H1 (cell line): ENCODE results near the gene HSDL2. TPM values are rescaled to one million over a fixed set of nuclear protein-coding genes. Genes with fewer than 3 reads are reported as not detected.

Experiments used
- CTCF ChIA-PET: fragments of 300-600 bp; sonication (Branson Sonifier 250); formaldehyde crosslinking; loops from one replicate; lab custom pipeline; 2021; ENCODE audit not compliant: partially characterized antibody; lab: Charles Lee
- POLR2A ChIA-PET: fragments of 300-600 bp; sonication (Branson Sonifier 250); formaldehyde crosslinking; loops from one replicate; lab custom pipeline; 2021; ENCODE audit warnings: inconsistent platforms; ENCODE audit not compliant: partially characterized antibody; lab: Charles Lee
- DNase-seq, 2 experiments: peaks; one replicate each; pipeline versions ENCODE4 v3.0.0 to v3.0.0-alpha.2; 2010 to 2022; ENCODE audit warnings: low spot score in 2 of 2, low read depth in 1 of 2, mixed read lengths in 1 of 2
- FAIRE-seq: peaks from 2 replicates; lab custom pipeline; 2011; peaks lifted over from hg19 to GRCh38; lab: Jason Lieb, UNC
- H2AFZ ChIP-seq: 2 replicates; pipeline ENCODE4 v1.8.1; 2012; ENCODE audit warnings: low read length, inconsistent platforms
- H2AK5ac ChIP-seq: 2 replicates; pipeline ENCODE4 v1.6.1; 2013; ENCODE audit warnings: low read depth, low read length
- H2BK120ac ChIP-seq: replicated peaks from 2 replicates; pipeline ENCODE3; 2013; ENCODE audit warnings: low read depth, low read length, inconsistent platforms
- H2BK12ac ChIP-seq: 2 replicates; pipeline ENCODE4 v1.6.1; 2013; ENCODE audit warnings: low read depth, low read length
- H2BK15ac ChIP-seq: 2 replicates; pipeline ENCODE4 v1.6.1; 2013; ENCODE audit warnings: low read length
- H2BK20ac ChIP-seq: 2 replicates; pipeline ENCODE4 v1.6.1; 2013; ENCODE audit warnings: low read length
- H2BK5ac ChIP-seq: 2 replicates; pipeline ENCODE4 v1.6.1; 2013; ENCODE audit warnings: low read depth, low read length
- H3K14ac ChIP-seq: 2 replicates; pipeline ENCODE4 v1.6.1; 2013; ENCODE audit warnings: inconsistent platforms; ENCODE audit not compliant: insufficient read length
- H3K18ac ChIP-seq: 2 replicates; pipeline ENCODE4 v1.6.1; 2013; ENCODE audit warnings: low read length; ENCODE audit errors: extremely low read depth
- H3K23ac ChIP-seq: 2 replicates; pipeline ENCODE4 v1.6.1; 2013; ENCODE audit warnings: inconsistent platforms; ENCODE audit not compliant: insufficient read length
- H3K23me2 ChIP-seq: 2 replicates; pipeline ENCODE4 v1.6.1; 2013; ENCODE audit warnings: low read depth, low read length
- H3K27ac ChIP-seq: 2 replicates; pipeline ENCODE4 v1.6.1; 2011; ENCODE audit warnings: low read depth, low read length, inconsistent platforms
- H3K27me3 ChIP-seq, 4 experiments: replicated peaks in 1 of 4; 1 replicate in 1 of 4; 2 replicates in 3 of 4; pipeline versions ENCODE4 v1.6.1 to v1.8.1; 2011 to 2013; ENCODE audit warnings: low read length in 3 of 4, mild to moderate bottlenecking in 3 of 4, inconsistent platforms in 2 of 4, mixed read lengths in 2 of 4, moderate library complexity in 1 of 4; ENCODE audit not compliant: control insufficient read depth in 3 of 4, insufficient read depth in 3 of 4; ENCODE audit errors: extremely low read depth in 1 of 4
- H3K36me3 ChIP-seq, 4 experiments: 2 replicates each; pipeline versions ENCODE4 v1.6.1 to v1.8.1; 2011 to 2013; ENCODE audit warnings: mild to moderate bottlenecking in 4 of 4, low read length in 3 of 4, moderate library complexity in 2 of 4, control low read depth in 1 of 4, inconsistent platforms in 1 of 4; ENCODE audit not compliant: insufficient read depth in 4 of 4, control insufficient read depth in 2 of 4
- H3K4ac ChIP-seq: replicated peaks from 2 replicates; pipeline ENCODE3; 2013; ENCODE audit warnings: low read length, low read depth, mixed read lengths, inconsistent platforms; ENCODE audit not compliant: insufficient read length
- H3K4me1 ChIP-seq, 4 experiments: replicated peaks in 1 of 4; 1 replicate in 1 of 4; 2 replicates in 3 of 4; pipeline versions ENCODE4 v1.6.1 to v1.8.1; 2011 to 2013; ENCODE audit warnings: low read length in 3 of 4, inconsistent platforms in 2 of 4, mixed read lengths in 1 of 4; ENCODE audit not compliant: insufficient read depth in 4 of 4, control insufficient read depth in 3 of 4
- H3K4me2 ChIP-seq, 2 experiments: 2 replicates each; pipeline versions ENCODE4 v1.6.1 to v1.8.1; 2011 to 2013; ENCODE audit warnings: low read depth in 2 of 2, low read length in 2 of 2, control low read depth in 1 of 2, inconsistent platforms in 1 of 2, mild to moderate bottlenecking in 1 of 2; ENCODE audit not compliant: insufficient read depth in 1 of 2
- H3K4me3 ChIP-seq, 4 experiments: fragments of 200-600, 300-600 bp in 1 of 4; sonication (generic), shearing (Covaris generic), sonication (Bioruptor Twin) in 1 of 4; 2 replicates each; pipeline versions ENCODE4 v1.5.1 to v1.8.1; 2011 to 2016; ENCODE audit warnings: low read length in 4 of 4, low read depth in 3 of 4, control low read depth in 2 of 4, inconsistent platforms in 2 of 4, mild to moderate bottlenecking in 2 of 4, mixed read lengths in 1 of 4, moderate library complexity in 1 of 4; ENCODE audit not compliant: insufficient read depth in 2 of 4; ENCODE audit errors: extremely low read depth in 1 of 4
- H3K56ac ChIP-seq: replicated peaks from 2 replicates; pipeline ENCODE3; 2013; ENCODE audit warnings: low read depth, mild to moderate bottlenecking, mixed read lengths, low read length, inconsistent platforms; ENCODE audit not compliant: insufficient read length
- H3K79me1 ChIP-seq: 2 replicates; pipeline ENCODE4 v1.6.1; 2013; ENCODE audit warnings: low read depth, low read length, control low read depth
- H3K79me2 ChIP-seq, 2 experiments: 2 replicates each; pipeline versions ENCODE4 v1.6.1 to v1.8.1; 2012 to 2013; ENCODE audit warnings: low read length in 2 of 2, mild to moderate bottlenecking in 2 of 2, inconsistent platforms in 1 of 2; ENCODE audit not compliant: insufficient read depth in 2 of 2, control insufficient read depth in 1 of 2
- H3K9ac ChIP-seq, 4 experiments: replicated peaks in 1 of 4; 1 replicate in 1 of 4; 2 replicates in 3 of 4; pipeline versions ENCODE4 v1.6.1 to v1.8.1; 2011 to 2013; ENCODE audit warnings: low read depth in 3 of 4, low read length in 3 of 4, control low read depth in 2 of 4, mild to moderate bottlenecking in 2 of 4, moderate library complexity in 2 of 4, inconsistent platforms in 1 of 4; ENCODE audit errors: extremely low read depth in 1 of 4
- H3K9me3 ChIP-seq, 2 experiments: 2 replicates each; pipeline versions ENCODE4 v1.6.1 to v1.8.1; 2012 to 2013; ENCODE audit warnings: mild to moderate bottlenecking in 2 of 2, moderate library complexity in 2 of 2, control low read depth in 1 of 2, inconsistent platforms in 1 of 2, low read depth in 1 of 2, low read length in 1 of 2, mixed read lengths in 1 of 2; ENCODE audit not compliant: insufficient read depth in 2 of 2
- H4K20me1 ChIP-seq, 2 experiments: replicated peaks in 1 of 2; 2 replicates each; pipeline versions ENCODE3 to v1.8.1; 2011 to 2013; ENCODE audit warnings: inconsistent platforms in 2 of 2, low read length in 2 of 2, mild to moderate bottlenecking in 1 of 2; ENCODE audit not compliant: insufficient read depth in 2 of 2, control insufficient read depth in 1 of 2
- H4K5ac ChIP-seq: 2 replicates; pipeline ENCODE4 v1.6.1; 2013; ENCODE audit warnings: low read length, low read depth, mixed read lengths, inconsistent platforms; ENCODE audit not compliant: insufficient read length
- H4K8ac ChIP-seq: 2 replicates; pipeline ENCODE4 v1.8.0; 2013; ENCODE audit warnings: mild to moderate bottlenecking, moderate library complexity, low read length, inconsistent platforms; ENCODE audit not compliant: insufficient read depth; ENCODE audit errors: extremely low read depth
- H4K91ac ChIP-seq: replicated peaks from 2 replicates; pipeline ENCODE3; 2013; ENCODE audit warnings: low read length, mixed read lengths, inconsistent platforms; ENCODE audit not compliant: insufficient read length
- BACH1 ChIP-seq: IDR thresholded peaks from 2 replicates; pipeline ENCODE4 v1.6.1; 2012; ENCODE audit warnings: low read length, improper control_type of control experiment
- BCL11A ChIP-seq, 2 experiments: IDR thresholded peaks; one replicate each; pipeline ENCODE4 v1.6.1; 2011; ENCODE audit warnings: low read depth in 2 of 2, low read length in 2 of 2, mild to moderate bottlenecking in 2 of 2
- BRCA1 ChIP-seq: IDR thresholded peaks from 2 replicates; pipeline ENCODE4 v1.6.1; 2012; ENCODE audit warnings: low read depth, low read length, improper control_type of control experiment
- CREB1 ChIP-seq: IDR thresholded peaks from 2 replicates; pipeline ENCODE4 v1.6.1; 2012; ENCODE audit warnings: inconsistent platforms
- GABPA ChIP-seq: IDR thresholded peaks from 2 replicates; pipeline ENCODE4 v1.6.1; 2011; ENCODE audit warnings: mild to moderate bottlenecking, low read length, moderate library complexity, borderline replicate concordance; ENCODE audit not compliant: insufficient read depth
- GTF2F1 ChIP-seq: IDR thresholded peaks from 2 replicates; pipeline ENCODE4 v1.6.1; 2012; ENCODE audit warnings: low read depth, low read length, improper control_type of control experiment, borderline replicate concordance
- HDAC2 ChIP-seq, 2 experiments: fragments of 300-600 bp in 1 of 2; sonication (generic) in 1 of 2; IDR thresholded peaks; 2 replicates each; pipeline ENCODE4 v1.6.1; 2011 to 2012; ENCODE audit warnings: low read depth in 2 of 2, low read length in 2 of 2, mild to moderate bottlenecking in 2 of 2, moderate library complexity in 2 of 2, borderline replicate concordance in 1 of 2, inconsistent platforms in 1 of 2
- KDM5A ChIP-seq: fragments of 200-600 bp; IDR thresholded peaks from 2 replicates; pipeline ENCODE4 v1.7.1; 2012; ENCODE audit warnings: mild to moderate bottlenecking, low read length, inconsistent platforms, mixed read lengths
- POLR2A ChIP-seq, 2 experiments: IDR thresholded peaks; 1 replicate in 1 of 2; 2 replicates in 1 of 2; pipeline ENCODE4 v1.6.1; 2011; ENCODE audit warnings: low read depth in 2 of 2, low read length in 2 of 2, mild to moderate bottlenecking in 2 of 2; ENCODE audit errors: control extremely low read depth in 1 of 2
- SIN3A ChIP-seq, 2 experiments: IDR thresholded peaks in 1 of 2; conservative IDR thresholded peaks in 1 of 2; 2 replicates each; pipeline ENCODE4 v1.6.1; 2011 to 2012; ENCODE audit warnings: low read length in 2 of 2, improper control_type of control experiment in 1 of 2, low read depth in 1 of 2, mild to moderate bottlenecking in 1 of 2
- SP1 ChIP-seq: IDR thresholded peaks from 2 replicates; pipeline ENCODE4 v1.6.1; 2011; ENCODE audit warnings: low read depth, low read length
- TAF1 ChIP-seq: IDR thresholded peaks from 2 replicates; pipeline ENCODE4 v1.6.1; 2011; ENCODE audit warnings: mild to moderate bottlenecking, low read depth, low read length
- TEAD4 ChIP-seq: IDR thresholded peaks from 2 replicates; pipeline ENCODE4 v1.6.1; 2012; ENCODE audit warnings: low read depth, low read length, inconsistent platforms, mixed read lengths
- WGBS, 2 experiments: shearing (Covaris generic) in 1 of 2; methylation state at CpG; one replicate each; pipeline versions ENCODE4 v1.1.6 to v1.1.7; 2013 to 2015; ENCODE audit warnings: low lambda C conversion rate in 2 of 2, mixed read lengths in 2 of 2, inconsistent platforms in 1 of 2, low coverage in 1 of 2, missing lambda C conversion rate in 1 of 2; ENCODE audit not compliant: insufficient replicate concordance in 2 of 2, insufficient coverage in 1 of 2, insufficient read length in 1 of 2; ENCODE audit errors: extremely low coverage in 1 of 2, missing lambda C conversion rate in 1 of 2; 5-methylcytosine and 5-hydroxymethylcytosine counted together
- polyA plus RNA-seq, 7 experiments: library from polyadenylated mRNA; depleted of rRNA in 3 of 7; stranded (reverse) in 5 of 7; unstranded in 2 of 7; fragments of >200 nt in 5 of 7; fragments of 200-250 nt in 2 of 7; gene quantifications; 1 replicate in 5 of 7; 2 replicates in 1 of 7; 4 replicates in 1 of 7; pipeline versions ENCODE4 v1.2.1 to v1.2.3, GENCODE V29; 2011 to 2013; ENCODE audit warnings: missing spikeins in 2 of 7, mixed read lengths in 2 of 7
- total RNA-seq: library from RNA; stranded (reverse); fragmentation: NEBNext Ultra II Directional; extraction: Animal tissue kit (Norgen Biotek cat#: 25700); gene quantifications from 2 replicates; pipeline ENCODE4 v1.2.1, GENCODE V29; 2021

The HSDL2 gene
- total and polyA plus RNA-seq, 2 of the 8 experiments (the other 6 are each of a cell fraction or from before 2014, with no cell fraction given): 6.6 to 15.4 TPM

GRCh38 chr9:112401175-112401815, 21.4 kb downstream of the HSDL2 start:
- H2AFZ ChIP-seq: no peak overlapping the region
- H4K20me1 ChIP-seq: no peaks in the 10 kb centered on the region
- no peak overlapping the region for H3K4me2 ChIP-seq
- H3K36me3 ChIP-seq: 0 out of 8 replicates have a peak, but pooled peaks cover 0 to 3% (median 0%) of the 10 kb centered on the region in 4 experiments
- H2BK5ac ChIP-seq: no peak overlapping the region
- no peak overlapping the region for H3K56ac ChIP-seq
- DNase-seq (no peak), FAIRE-seq (no peak)
- no peaks in the 10 kb centered on the region; a peak in 1 of 7 replicates for H3K4me1 ChIP-seq
- no peak overlapping the region for H2BK120ac ChIP-seq
- H2BK20ac ChIP-seq: no peak overlapping the region
- no peak overlapping the region for H2AK5ac ChIP-seq
- no peak overlapping the region for H3K4me3 ChIP-seq
- H3K9ac ChIP-seq: no peak overlapping the region
- no peak overlapping the region for H4K91ac ChIP-seq
- peaks cover 3 to 6% of the 10 kb centered on the region in 2 experiments; a peak in 2 of 4 replicates for H3K9me3 ChIP-seq
- CTCF ChIA-PET: interaction anchor here (0.6 to 1.9 kb wide), 4 partner anchors 11 to 711 kb away, joined by 3 to 7 read pairs (median 4); no protein-coding TSS in a partner anchor
- no peak overlapping the region for H3K27ac ChIP-seq
- WGBS, 2 experiments: 84% methylated on average over 6 of the region's 6 CpGs; no CpG with 5 or more reads in 1 of the 2 experiments
- no peaks in the 10 kb centered on the region for H3K23me2 ChIP-seq
- no peak overlapping the region for H3K23ac ChIP-seq
- H4K8ac ChIP-seq: no peak overlapping the region
- H3K79me2 ChIP-seq: no peaks in the 10 kb centered on the region
- no peak overlapping the region for H3K14ac ChIP-seq
- H3K4ac ChIP-seq: no peak overlapping the region
- H2BK15ac ChIP-seq: no peak overlapping the region
- H3K18ac ChIP-seq: no peak overlapping the region
- no peak overlapping the region for H2BK12ac ChIP-seq
- no peak overlapping the region for H4K5ac ChIP-seq
- H3K27me3 ChIP-seq: no peaks in the 10 kb centered on the region
- POLR2A ChIA-PET: no interaction called here
- H3K79me1 ChIP-seq: no peaks in the 10 kb centered on the region
- TF ChIP-seq SP1: no peak
- no peak for TF ChIP-seq GABPA
- TF ChIP-seq TAF1: no peak
- no peak for TF ChIP-seq BRCA1
- no peak for TF ChIP-seq BCL11A (IDR thresholded peaks at IDR 0.05; ENCODE audit: low read depth in 2 of 2, low read length in 2 of 2)
- TF ChIP-seq POLR2A (IDR thresholded peaks at IDR 0.05; ENCODE audit: control extremely low read depth in 1 of 2, low read depth in 2 of 2, low read length in 2 of 2): no peak
- TF ChIP-seq HDAC2 (IDR thresholded peaks at IDR 0.05; ENCODE audit: borderline replicate concordance in 1 of 2, low read depth in 2 of 2, low read length in 2 of 2): no peak
- TF ChIP-seq KDM5A: no peak
- TF ChIP-seq BACH1: no peak
- TF ChIP-seq GTF2F1: no peak
- no peak for TF ChIP-seq SIN3A (conservative IDR thresholded peaks at IDR 0.05 in 1 of 2, IDR thresholded peaks at IDR 0.05 in 1 of 2; ENCODE audit: low read depth in 1 of 2, low read length in 2 of 2)
- TF ChIP-seq CREB1: no peak
- TF ChIP-seq TEAD4: no peak
